ENCODE results near the gene SMPD3. TPM values are rescaled to one million over a fixed set of nuclear protein-coding genes. Genes with fewer than 3 reads are reported as not detected.

Gene SMPD3
- polyA plus RNA-seq, 2 of the 4 experiments (the other 2 are of a cell fraction): 0.04 to 0.13 TPM

DNA sequence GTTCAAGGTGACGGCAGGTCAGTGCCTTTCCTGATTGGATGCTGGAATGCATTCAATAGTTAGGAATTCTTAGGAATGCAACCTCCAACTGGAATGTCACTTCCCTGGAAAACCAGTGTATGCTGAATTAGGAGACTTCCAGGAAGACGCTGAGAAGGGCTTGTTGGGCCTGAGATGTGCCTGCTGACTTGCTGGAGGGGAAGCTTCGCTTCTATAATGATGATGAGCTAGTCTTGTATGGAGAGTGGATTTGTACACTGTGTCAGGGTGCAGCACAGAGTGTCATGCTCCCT, 45.6 kb downstream of the SMPD3 start:
- CTCF ChIA-PET: no interaction called here
- POLR2A ChIA-PET: no interaction called here
- DNase-seq (ENCODE audit: low read depth in 1 of 2, low spot score in 1 of 2) (no peak), FAIRE-seq (no peak), ATAC-seq (no peak)
- Histone ChIP-seq H3K4me3 (no peak overlapping the region), H3K4me1 (0 out of 3 replicates have a peak, but pooled peaks cover 5% of the 10 kb centered on the region), H3K4me2 (no peak overlapping the region), H3K27ac (no peak overlapping the region), H3K9me3 (no peaks in the 10 kb centered on the region)
- TF ChIP-seq HOXA7 (CRISPR knock-in tag; IDR thresholded peaks at IDR 0.05) (no peak), HEYL (CRISPR knock-in tag; IDR thresholded peaks at IDR 0.05) (no peak), TP53 (CRISPR knock-in tag; IDR thresholded peaks at IDR 0.05) (no peak), RARB (CRISPR knock-in tag; IDR thresholded peaks at IDR 0.05) (no peak), BHLHE40 (IDR thresholded peaks at IDR 0.05; ENCODE audit: low read depth, low read length) (no peak), ZC3H11A (IDR thresholded peaks at IDR 0.05) (no peak), FOXS1 (CRISPR knock-in tag; IDR thresholded peaks at IDR 0.05) (no peak), HOXB13 (CRISPR knock-in tag; IDR thresholded peaks at IDR 0.05; ENCODE audit: low read depth) (no peak), CHD4 (IDR thresholded peaks at IDR 0.05; ENCODE audit: borderline replicate concordance) (no peak)
- TF ChIP-seq, protein P1, sequence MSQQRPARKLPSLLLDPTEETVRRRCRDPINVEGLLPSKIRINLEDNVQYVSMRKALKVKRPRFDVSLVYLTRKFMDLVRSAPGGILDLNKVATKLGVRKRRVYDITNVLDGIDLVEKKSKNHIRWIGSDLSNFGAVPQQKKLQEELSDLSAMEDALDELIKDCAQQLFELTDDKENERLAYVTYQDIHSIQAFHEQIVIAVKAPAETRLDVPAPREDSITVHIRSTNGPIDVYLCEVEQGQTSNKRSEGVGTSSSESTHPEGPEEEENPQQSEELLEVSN (IDR thresholded peaks at IDR 0.05; ENCODE audit: borderline replicate concordance, low read depth): no peak
- WGBS (ENCODE audit: missing lambda C conversion rate): 56% methylated on average over 3 of the region's 3 CpGs

GRCh38 chr16:68401871-68402747, 46.2 kb downstream of the SMPD3 start:
- Histone ChIP-seq H3K27ac (no peak overlapping the region), H3K4me3 (no peak overlapping the region), H3K9me3 (no peaks in the 10 kb centered on the region), H3K4me1 (0 out of 3 replicates have a peak, but pooled peaks cover 5% of the 10 kb centered on the region), H3K4me2 (no peak overlapping the region)
- FAIRE-seq (no peak), ATAC-seq (peak in 1 of 2 experiments; percentile 39; a peak in 2 of 6 replicates), DNase-seq (ENCODE audit: low read depth in 1 of 2, low spot score in 1 of 2) (no peak)
- TF ChIP-seq, protein P2, sequence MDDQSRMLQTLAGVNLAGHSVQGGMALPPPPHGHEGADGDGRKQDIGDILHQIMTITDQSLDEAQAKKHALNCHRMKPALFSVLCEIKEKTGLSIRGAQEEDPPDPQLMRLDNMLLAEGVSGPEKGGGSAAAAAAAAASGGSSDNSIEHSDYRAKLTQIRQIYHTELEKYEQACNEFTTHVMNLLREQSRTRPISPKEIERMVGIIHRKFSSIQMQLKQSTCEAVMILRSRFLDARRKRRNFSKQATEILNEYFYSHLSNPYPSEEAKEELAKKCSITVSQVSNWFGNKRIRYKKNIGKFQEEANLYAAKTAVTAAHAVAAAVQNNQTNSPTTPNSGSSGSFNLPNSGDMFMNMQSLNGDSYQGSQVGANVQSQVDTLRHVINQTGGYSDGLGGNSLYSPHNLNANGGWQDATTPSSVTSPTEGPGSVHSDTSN (IDR thresholded peaks at IDR 0.05): no peak
- TF ChIP-seq TFCP2L1 (CRISPR knock-in tag; IDR thresholded peaks at IDR 0.05) (no peak), RAD21 (conservative IDR thresholded peaks at IDR 0.05 in 1 of 2, IDR thresholded peaks at IDR 0.05 in 1 of 2) (no peak), CEBPB (IDR thresholded peaks at IDR 0.05) (no peak), EHF (CRISPR knock-in tag; IDR thresholded peaks at IDR 0.05) (no peak), MYC (IDR thresholded peaks at IDR 0.05; ENCODE audit: borderline replicate concordance, low read length) (no peak), FOXS1 (CRISPR knock-in tag; IDR thresholded peaks at IDR 0.05) (no peak), BCL3 (IDR thresholded peaks at IDR 0.05) (no peak), EP300 (IDR thresholded peaks at IDR 0.05) (no peak), RCOR1 (IDR thresholded peaks at IDR 0.05; ENCODE audit: low read depth, low read length) (no peak)
- TF ChIP-seq, protein P3, sequence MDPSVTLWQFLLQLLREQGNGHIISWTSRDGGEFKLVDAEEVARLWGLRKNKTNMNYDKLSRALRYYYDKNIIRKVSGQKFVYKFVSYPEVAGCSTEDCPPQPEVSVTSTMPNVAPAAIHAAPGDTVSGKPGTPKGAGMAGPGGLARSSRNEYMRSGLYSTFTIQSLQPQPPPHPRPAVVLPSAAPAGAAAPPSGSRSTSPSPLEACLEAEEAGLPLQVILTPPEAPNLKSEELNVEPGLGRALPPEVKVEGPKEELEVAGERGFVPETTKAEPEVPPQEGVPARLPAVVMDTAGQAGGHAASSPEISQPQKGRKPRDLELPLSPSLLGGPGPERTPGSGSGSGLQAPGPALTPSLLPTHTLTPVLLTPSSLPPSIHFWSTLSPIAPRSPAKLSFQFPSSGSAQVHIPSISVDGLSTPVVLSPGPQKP (IDR thresholded peaks at IDR 0.05; ENCODE audit: low read depth, low read length): no peak
- TF ChIP-seq, protein P4, sequence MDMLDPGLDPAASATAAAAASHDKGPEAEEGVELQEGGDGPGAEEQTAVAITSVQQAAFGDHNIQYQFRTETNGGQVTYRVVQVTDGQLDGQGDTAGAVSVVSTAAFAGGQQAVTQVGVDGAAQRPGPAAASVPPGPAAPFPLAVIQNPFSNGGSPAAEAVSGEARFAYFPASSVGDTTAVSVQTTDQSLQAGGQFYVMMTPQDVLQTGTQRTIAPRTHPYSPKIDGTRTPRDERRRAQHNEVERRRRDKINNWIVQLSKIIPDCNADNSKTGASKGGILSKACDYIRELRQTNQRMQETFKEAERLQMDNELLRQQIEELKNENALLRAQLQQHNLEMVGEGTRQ (IDR thresholded peaks at IDR 0.05): no peak
- TF ChIP-seq, protein P5, sequence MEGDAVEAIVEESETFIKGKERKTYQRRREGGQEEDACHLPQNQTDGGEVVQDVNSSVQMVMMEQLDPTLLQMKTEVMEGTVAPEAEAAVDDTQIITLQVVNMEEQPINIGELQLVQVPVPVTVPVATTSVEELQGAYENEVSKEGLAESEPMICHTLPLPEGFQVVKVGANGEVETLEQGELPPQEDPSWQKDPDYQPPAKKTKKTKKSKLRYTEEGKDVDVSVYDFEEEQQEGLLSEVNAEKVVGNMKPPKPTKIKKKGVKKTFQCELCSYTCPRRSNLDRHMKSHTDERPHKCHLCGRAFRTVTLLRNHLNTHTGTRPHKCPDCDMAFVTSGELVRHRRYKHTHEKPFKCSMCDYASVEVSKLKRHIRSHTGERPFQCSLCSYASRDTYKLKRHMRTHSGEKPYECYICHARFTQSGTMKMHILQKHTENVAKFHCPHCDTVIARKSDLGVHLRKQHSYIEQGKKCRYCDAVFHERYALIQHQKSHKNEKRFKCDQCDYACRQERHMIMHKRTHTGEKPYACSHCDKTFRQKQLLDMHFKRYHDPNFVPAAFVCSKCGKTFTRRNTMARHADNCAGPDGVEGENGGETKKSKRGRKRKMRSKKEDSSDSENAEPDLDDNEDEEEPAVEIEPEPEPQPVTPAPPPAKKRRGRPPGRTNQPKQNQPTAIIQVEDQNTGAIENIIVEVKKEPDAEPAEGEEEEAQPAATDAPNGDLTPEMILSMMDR (IDR thresholded peaks at IDR 0.05): no peak
- 61% methylated on average over 13 of the region's 13 CpGs for WGBS (ENCODE audit: missing lambda C conversion rate)
- POLR2A ChIA-PET: no interaction called here
- CTCF ChIA-PET: interaction anchor here (1.0 kb wide), 1 partner anchor 44 kb away, joined by 3 read pairs; no protein-coding TSS in a partner anchor
